ENCODE measurements around the gene TECPR2.
"Not testable (repeated sequence)": the region's sequence is repeated elsewhere in the genome, so short reads cannot be mapped to it uniquely, and the experiment has no call there.

TECPR2 gene

GRCh38 chr14:102335163-102335562 lies 27.6 kb upstream of the TECPR2 start:
- no peak for DNase-seq

DNA sequence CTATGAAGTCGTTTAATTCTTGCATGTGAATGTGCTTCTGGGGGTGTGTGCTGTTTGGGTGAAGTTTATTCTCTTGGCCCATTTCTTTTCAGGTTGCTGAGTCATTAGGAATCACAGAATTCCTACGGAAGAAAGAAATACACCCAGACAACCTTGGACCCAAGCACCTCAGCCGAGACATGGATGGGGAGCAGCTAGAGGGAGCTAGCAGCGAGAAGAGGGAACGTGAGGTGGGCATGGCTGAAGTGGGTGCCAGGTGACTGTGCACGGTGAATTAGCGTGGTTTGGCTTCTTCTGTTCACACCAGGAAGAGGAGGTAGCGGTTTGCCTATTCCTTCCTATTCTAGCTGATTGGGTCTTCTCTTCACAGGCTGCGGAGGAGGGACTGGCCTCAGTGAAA lies 24.0 kb upstream of the TECPR2 start:
- DNase-seq, result no peak

DNA sequence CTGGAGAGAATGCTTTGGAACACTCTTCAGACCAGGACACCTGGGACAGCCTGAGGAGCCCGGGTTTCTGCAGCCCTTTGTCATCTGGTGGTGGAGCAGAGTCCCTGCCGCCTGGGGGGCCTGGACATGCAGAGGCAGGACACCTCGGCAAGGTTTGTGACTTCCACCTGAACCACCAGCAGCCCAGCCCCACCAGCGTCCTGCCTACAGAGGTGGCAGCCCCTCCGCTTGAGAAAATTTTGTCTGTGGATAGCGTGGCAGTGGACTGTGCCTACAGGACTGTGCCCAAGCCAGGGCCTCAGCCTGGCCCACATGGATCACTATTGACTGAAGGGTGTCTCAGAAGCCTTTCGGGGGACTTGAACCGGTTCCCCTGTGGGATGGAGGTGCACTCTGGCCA lies 21.2 kb upstream of the TECPR2 start:
- DNase-seq, result no peak

GRCh38 chr14:102342238-102342637 lies 20.5 kb upstream of the TECPR2 start:
- no peak for DNase-seq

DNA sequence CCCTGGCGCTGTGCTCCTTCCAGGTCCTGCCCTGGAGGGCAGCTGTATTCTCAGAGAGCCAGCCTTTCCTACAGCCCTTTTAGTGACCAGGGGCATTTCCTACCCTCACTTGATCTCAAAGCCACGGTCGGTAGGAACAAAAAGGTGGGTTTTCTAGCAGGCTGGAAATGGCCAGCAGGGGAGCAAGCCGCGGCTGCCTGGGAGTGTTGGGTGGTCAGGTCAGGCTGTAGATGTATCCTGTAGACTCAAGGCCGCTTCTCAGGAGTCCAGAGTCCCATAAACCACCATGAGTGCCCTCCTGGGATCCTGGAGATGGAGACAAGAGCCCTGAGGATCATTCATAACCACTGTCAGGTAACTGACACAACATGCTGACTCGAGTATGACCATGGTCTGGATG lies 18.7 kb upstream of the TECPR2 start:
- no peak for DNase-seq

DNA sequence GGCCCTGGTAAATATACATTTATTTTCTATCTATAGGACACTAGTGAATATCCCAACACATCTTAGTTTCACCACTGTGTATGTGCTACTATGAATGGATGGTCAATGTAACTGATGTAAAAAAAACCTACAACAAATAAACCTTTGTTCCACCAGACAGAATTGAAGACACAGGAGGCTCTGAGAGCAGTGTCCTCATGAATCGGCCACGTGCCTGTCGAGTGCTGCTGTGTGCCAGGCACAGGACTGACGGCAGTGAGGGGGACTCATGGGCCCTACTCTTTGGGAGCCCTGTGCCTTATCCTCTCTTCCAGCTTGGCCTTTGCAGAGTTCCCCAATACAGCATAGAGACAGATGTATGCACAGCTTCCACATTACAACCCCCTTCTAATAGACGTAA lies 18.3 kb upstream of the TECPR2 start:
- DNase-seq, result no peak

- DNase-seq, result no peak
Measured at GRCh38 chr14:102345232-102345631, 17.5 kb upstream of the TECPR2 start.

GRCh38 chr14:102346645-102347044 lies 16.1 kb upstream of the TECPR2 start:
- DNase-seq, result no peak

GRCh38 chr14:102348376-102348775 lies 14.4 kb upstream of the TECPR2 start:
- no peak for DNase-seq

DNA sequence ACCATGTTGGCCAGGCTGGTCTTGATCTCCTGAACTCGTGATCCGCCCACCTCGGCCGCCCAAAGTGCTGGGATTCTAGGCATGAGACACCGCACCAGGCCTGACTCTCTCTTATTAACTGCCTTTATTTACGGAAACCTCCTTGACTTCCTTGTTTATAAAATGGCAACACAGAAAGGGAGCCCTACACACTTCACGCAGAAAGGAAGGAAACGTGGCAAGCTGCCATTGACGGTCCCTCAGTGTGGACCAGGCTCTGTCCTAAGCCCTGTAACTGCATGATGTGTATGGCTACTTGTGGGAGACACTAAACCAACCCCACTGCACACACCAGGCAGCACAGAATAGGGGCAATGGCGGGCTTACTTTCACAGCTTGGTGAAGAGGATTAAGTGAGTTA lies 11.7 kb upstream of the TECPR2 start:
- DNase-seq, result no peak

- not testable (repeated sequence) for DNase-seq
Measured at GRCh38 chr14:102351593-102351992, 11.1 kb upstream of the TECPR2 start.

DNA sequence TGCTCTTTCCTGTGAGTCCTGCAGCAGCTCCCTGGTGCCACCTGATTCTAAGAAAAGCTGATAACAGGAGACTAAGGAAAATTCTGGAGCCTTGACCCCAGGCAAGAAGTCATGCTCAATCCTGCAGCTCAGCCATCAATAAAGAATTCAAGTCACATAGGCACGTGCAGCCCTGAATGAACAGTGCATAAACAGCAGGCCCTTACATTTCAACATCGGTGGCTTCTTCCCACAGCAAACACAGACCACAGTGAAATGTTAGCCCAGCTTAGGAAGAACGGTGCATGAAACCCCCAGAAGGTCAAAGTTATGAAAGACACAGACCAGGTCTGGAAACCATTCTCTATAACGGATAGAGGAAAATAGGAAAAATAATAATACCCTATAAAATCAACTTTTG lies 10.5 kb upstream of the TECPR2 start:
- DNase-seq, result no peak

DNA sequence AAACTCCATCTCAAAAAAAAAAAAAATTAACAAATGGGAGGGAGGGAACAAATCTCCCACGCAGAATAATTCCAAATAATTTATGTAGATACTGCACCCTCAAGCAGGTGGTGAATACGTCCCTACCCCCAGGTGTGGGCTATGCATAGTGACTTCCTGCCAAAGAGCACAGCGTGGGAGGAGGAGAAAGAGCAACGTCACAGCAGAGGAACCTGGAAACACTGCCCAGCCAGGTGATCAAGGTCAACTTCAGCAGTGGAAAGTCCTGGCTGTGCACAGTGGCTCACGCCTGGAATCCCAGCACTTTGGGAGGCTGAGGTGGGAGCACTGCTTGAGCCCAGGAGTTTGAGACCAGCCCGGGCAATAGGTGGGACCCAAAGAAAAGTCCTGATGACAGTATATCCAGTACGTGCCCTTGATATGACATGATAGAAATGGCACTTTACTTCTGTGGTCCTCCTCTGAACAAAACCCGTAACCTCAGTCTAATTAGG lies 9.6 kb upstream of the TECPR2 start:
- no peak for DNase-seq

GRCh38 chr14:102356280-102356679 lies 6.5 kb upstream of the TECPR2 start:
- DNase-seq, result no peak

DNA sequence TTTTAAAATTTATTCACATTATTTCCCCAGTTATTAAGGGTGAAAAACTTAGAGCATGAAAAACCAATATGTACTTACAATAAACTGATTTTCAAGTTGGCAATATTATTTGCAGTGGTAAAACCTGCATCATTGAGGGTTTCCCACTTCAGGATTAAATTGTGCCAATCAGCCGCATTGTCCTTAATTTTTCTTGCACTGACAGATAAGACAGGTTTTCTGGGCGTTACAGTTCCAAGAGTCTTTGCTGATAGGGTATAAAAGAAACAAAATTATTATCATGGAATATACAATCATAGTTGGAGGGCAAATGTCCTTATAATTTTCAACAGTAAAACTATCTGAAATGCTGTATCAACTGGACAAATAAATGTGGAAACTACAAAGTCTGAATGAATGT lies 3.4 kb upstream of the TECPR2 start:
- DNase-seq, result no peak

- no peak for DNase-seq
Measured at GRCh38 chr14:102360388-102360787, 2.4 kb upstream of the TECPR2 start.

- DNase-seq, result no peak
Measured at GRCh38 chr14:102362084-102362483, 657 bp upstream of the TECPR2 start.

DNA sequence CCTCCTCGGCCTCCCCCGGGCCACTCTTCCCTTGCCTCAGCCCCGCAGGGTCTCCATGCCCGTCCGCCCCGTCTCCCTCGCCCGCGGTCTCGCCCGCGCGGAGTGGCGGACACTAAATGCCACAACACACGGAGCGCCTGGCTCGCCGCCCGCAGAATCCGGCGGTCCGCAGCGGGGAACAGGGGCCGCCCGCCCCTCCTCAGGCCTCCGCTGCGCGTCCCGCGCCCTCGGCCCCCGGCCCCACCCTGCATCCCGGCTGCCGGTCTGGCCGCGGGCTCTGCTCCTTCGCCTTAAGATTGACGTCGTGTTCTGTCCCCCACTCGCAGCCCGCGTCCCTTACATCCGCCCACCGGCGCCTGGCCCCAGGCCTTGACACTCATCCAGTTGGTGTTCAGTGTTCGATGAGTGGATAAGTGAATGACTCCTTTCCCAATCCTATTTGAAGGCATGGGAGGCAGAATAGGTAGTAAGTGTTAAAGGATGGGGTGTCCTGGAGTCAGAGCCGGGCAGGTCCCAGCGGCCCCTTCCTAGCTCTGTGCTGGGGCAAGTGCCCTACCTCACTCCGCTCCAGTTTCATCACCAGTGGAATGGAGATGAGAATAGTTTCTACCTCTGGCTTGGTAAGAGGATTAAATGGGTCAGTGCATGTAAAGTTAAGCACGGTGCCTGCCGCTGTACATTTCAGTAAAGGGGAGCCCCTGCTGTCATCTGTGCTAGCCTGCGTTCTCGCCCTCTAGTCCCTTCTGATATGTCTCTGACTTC lies 622 bp downstream of the TECPR2 start:
- peak; percentile 31 for DNase-seq

DNA sequence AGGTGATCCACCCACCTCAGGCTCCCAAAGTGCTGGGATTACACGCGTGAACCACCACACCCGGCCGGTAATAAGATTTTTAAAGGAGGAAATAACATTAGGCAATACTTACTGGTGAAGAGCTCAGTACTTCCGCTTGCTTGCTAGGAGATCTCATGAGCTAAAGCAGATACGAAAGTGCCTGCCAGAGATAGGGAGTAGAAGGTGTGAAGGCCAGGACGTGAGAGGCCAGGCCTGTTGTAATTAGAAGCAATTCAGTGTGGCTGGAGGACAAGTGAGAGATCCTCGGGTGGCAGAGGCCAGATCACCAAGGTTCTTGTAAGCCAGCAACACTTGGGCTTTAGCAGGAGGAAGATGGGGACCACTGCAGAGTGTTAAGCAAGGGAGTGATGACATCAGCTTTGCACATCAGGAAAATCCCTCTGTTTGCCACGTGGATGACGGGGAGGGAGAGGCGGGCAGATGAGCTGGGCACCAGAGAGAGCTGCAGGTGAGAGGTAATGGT lies 7.6 kb downstream of the TECPR2 start:
- no peak for DNase-seq

DNA sequence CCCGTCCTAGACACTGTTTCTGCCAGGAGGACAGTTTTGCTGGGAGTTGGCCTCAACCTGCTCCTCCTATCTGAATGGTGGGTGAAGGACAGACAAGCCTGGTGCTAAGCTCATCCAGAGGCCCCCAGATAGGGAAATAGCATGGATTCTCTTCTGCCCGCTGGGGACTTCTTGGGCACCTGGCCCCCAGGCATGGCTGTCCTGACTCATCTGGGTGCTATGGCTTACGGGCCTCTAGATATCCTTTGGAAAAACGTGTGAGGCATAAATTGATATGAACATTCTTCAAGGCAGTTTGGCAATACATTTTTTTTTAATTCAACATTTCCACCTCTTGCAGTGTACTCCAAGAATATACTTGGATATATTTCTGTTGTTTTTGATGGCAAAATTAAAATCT lies 8.6 kb downstream of the TECPR2 start:
- DNase-seq, result no peak

GRCh38 chr14:102373110-102373509 lies 10.4 kb downstream of the TECPR2 start:
- no peak for DNase-seq

DNA sequence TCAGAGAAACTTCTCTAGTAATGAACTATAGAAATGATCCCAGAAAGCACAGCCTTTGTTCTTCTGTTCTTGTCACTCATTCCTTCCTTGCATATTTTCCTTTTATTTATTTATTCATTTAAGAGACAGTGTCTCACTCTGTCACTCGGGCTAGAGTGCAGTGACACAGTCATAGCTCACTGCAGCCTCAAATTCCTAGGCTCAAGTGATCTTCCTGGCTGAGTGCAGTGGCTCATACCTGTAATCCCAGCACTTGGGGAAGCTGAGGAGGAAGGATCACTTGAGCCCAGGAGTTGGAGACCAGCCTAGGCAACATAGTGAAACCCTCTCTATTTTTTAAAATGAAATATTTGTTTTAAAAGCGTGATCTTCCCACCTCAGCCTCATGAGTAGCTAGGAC lies 11.5 kb downstream of the TECPR2 start:
- no peak for DNase-seq

DNA sequence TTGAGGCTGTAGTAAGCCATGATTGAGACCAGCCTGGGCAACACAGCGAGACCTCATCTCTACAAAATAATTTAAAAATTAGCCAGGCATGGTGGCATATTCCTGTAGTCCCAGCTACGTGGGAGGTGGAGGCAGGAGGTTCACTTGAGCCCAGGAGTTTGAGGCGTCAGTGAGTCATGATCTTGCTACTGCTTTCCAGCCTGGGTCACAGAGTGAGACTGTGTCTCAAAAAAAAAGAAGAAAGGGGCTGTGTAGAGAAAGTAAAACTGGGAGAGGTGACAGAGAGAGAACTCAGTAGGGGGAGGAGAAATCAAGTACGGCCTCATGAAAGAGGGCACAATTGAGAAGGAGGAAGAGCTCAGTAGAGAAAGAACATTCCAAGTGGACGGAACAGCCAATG lies 12.4 kb downstream of the TECPR2 start:
- DNase-seq, result no peak

GRCh38 chr14:102377696-102378095 lies 15.0 kb downstream of the TECPR2 start:
- no peak for DNase-seq

DNA sequence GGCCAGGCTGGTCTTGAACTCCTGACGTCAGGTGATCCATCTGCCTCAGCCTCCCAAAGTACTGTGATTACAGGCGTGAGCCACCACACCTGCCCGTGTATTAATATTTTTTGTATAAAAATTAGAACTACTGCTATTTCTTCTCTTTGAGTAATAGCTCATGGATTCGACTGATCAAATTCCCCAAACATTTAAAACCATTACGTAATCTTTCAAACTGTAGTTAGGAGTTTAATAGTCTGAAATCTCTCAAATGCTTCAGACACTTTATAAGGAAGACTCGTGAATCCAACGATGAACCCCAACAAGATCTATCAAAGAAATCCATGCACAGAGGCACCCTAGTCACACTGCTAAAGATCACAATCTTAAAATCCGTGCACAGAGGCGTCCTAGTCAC lies 16.1 kb downstream of the TECPR2 start:
- DNase-seq, result no peak
